NCI-H2227 (cell line): ENCODE data around the gene CBLC.

Experiments used
- DNase-seq: peaks from one replicate; lab custom pipeline; 2025; ENCODE audit not compliant: unreplicated experiment; lab: John Stamatoyannopoulos, UW

Gene CBLC, protein sequence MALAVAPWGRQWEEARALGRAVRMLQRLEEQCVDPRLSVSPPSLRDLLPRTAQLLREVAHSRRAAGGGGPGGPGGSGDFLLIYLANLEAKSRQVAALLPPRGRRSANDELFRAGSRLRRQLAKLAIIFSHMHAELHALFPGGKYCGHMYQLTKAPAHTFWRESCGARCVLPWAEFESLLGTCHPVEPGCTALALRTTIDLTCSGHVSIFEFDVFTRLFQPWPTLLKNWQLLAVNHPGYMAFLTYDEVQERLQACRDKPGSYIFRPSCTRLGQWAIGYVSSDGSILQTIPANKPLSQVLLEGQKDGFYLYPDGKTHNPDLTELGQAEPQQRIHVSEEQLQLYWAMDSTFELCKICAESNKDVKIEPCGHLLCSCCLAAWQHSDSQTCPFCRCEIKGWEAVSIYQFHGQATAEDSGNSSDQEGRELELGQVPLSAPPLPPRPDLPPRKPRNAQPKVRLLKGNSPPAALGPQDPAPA

DNA sequence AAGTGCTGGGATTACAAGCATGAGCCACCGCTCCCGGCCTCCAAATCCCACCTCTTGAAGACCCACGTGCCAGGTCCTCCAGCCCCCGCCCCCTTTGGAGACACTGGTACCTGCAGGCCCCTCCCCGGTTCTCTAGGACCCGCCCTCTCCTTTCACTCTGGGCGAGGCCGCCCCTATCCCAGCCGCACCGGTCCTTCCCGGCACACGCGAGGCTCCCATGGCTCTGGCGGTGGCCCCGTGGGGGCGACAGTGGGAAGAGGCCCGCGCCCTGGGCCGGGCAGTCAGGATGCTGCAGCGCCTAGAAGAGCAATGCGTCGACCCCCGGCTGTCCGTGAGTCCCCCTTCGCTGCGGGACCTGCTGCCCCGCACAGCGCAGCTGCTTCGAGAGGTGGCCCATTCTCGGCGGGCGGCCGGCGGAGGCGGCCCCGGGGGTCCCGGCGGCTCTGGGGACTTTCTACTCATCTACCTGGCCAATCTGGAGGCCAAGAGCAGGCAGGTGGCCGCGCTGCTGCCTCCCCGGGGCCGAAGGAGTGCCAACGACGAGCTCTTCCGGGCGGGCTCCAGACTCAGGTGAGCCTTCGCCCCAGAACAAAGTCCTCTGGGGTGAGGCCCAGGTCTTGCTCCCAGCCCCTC, at the start of gene CBLC:
Gene CBLC, plus strand, starts transcription at position 176 of the 633 bp plus-strand sequence. Its CDS starts 42 bp downstream, at position 218.
- DNase-seq: no peak

DNA sequence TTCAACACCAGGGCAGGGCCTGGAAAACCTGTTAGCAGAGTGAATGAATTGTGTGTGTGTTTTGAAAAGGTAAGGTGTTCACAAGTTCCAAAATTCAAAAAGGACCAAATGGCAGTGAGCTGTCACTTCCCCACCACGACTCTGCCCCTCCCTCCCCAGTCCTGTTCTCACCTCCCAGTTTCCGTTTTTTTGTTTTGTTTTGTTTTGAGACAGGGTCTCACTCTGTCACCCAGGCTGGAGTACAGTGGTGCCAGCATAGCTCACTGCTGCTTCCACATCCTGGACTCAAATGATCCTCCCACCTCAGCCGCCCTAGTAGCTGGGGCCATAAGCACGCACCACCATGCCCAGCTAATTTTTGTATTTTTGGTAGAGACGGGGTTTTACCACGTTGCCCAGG, 49.5 kb upstream of the CBLC start:
- DNase-seq: no peak

DNA sequence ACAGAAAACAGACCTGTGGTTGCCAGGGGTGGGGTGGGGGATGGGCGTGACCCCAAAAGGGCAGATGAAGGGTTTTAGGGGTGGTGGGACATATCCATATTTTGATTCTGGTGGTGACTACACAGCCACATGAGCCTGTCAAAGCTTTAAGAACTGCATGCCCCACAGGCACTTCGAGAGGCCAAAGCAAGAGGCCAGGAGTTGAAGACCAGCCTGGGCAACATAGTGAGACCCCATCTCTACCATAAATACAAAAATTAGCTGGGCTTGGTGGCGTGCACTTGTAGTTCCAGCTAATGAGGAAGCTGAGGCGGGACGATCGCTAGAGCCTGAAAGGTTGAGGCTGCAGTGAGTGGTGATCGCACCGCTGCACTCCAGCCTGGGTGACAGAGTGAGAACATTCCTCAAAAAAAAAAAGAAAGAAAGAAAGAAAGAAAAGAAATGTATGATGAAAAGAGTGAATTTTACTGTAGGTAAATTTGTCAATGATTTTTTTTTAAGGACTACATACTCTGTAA, 48.1 kb upstream of the CBLC start:
- no peak for DNase-seq

DNA sequence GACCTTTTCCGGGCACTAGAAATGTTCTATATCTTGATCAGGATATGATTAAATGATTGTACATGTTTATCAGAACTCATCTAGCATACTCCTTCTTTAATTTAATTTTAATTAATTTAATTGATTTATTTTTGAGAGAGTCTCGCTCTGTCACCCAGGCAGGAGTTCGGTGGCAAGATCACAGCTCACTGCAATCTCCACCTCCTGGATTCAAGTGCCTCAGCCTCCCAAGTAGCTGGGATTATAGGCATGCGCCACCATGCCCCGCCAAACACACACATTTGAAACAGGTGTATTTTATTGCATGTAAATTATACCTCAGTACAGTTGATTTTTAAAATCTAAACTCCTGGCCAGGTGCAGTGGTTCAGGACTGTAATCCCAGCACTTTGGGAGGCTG, 46.6 kb upstream of the CBLC start:
- DNase-seq: no peak

DNA sequence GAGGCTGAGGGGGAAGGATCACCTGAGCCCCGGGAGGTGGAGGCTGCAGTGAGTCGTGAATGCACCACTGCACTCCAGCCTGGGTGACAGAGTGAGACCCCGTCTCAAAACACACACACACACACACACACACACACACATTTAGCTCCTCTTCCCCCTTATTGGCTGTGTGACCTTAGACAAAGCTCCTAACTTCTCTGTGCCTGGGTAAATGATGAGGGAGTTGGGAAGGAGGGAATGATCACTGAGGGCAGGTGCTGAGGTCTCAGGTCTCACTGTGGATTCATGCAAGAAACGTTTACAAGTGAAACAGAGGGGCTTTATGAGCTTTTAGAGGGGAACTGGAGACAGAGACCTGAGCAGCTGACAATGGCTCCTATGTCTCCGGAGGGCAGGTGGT, 46.1 kb upstream of the CBLC start:
- DNase-seq: no peak

DNA sequence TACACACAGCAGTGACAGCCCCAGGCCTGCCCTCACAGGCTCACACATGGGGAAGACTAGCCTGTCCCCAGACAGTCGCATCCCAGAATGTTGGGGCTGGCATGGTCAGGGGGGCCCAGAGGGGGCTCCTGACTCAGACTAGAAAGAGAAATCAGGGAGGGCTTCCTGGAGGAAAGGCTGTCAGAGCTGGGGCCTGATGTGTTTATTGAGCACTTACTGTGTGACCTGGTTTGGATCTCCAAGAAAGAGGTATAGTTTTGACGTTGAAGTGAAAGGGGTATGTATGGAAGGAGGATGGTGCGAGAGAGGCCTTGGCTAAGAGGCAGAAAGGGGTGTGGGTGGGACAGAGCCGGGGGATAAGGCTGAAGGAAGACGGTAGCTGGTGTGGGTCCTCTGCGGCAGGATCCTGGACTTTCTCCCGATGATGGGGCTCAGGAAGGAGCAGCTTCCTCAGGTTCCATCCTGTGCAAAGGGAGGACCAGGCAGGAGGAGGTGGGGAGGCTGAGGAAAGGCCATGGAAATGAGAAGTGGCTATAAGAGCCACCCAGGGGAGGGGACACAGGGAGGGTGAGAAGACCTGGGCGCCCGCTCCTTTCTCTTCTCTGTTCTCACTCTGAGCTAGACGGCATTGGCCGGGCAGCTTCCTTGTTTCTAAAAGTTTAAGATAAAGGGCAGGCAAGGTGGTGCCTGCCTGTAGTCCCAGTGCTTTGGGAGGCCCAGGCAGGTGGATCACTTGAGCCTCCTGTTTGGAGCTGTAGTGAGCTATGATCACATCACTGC, 45.3 kb upstream of the CBLC start:
- no peak for DNase-seq

DNA sequence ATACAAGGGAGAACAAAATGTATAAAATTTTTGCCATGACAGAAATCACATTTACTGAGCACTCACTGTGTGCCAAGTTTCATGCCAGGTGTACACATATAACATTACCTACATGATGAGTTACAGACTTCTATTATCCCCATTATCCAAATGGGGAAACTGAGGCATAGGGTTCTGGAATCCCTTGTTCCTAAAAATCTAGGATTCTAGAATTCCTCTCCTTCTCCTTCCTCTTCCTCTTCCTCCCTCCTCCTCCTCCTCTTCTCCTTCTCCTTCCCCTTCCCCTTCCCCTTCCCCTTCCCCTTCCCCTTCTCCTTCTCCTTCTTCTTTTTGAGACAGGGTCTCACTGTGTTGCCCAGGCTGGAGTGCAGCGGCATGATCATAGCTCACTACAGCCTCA, 43.3 kb upstream of the CBLC start:
- DNase-seq: no peak

DNA sequence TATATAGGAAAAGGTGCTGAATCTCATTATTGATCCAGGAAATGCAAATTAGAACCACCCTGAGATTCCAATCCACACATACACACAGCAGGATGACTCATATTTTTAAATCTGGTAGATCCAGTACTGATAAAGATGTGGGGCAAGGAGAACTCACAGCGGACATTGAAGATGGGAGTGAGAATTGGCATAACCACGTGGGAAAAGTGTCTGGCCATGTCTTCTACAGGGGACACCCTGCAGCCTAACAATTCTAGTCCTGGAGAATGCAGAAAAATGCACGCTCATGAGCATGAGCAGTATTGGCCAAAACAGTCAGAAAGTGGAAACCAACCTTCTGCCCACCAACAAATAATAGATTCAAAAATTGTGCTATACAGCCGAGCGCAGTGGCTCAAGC, 42.7 kb upstream of the CBLC start:
- DNase-seq: no peak

DNA sequence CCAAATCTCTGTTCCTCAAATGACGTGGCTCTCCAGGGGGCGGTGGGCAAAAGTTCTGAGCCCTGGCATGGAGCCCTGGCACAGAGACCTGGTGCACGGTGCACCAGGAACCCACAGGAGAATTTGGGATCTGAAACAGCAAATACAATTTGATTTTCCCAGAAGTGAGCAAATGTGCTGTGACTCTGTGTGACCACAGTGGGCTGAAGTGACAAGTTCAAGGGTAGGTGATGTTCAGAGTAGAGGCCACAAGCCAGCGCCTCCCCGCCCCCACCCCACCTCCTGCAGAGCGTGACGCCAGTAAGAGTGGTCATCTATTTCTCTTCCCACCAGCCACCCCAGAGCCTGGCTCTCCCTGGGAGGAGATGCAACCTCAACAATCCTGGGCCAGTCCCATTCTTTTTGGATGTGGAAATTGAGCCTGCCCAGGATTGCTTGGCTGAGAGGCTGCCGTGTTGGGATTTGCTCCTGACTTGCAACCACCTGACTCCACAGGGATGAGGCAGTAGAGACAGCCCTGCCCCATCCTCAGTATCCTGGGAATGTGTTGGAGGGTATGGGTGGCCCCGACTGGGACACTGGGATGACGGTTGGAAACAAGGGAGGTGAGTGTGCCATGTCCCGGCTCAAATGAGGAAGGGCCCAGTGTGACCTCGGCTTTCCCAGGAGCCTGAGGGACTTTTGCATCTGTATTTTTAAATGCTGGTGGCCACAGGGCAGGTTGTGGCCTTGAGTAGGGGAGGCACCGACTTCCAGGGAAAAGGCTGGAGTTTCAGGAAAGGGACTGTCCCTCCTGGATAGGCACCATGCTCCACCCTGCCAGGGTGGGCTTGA, 40.2 kb upstream of the CBLC start:
- no peak for DNase-seq

DNA sequence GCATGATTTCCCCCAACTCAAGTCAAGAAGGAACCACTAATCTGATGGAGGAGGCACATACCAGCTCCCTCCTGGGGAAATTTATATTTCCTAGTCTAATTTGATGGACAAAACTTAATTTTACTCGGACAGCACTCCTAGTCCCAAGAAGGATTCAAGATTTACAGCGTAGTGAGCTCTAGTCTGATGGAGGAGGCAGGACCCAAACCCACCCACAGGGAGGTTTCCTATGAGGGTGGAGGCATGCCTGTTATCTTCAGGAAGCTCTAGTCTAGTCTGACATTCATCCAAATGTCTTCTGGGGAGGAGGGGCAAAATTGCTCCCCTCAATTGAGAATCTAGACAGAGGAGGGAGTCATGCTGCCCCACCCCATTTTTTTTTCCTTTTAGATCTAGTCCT, 39.6 kb upstream of the CBLC start:
- no peak for DNase-seq

DNA sequence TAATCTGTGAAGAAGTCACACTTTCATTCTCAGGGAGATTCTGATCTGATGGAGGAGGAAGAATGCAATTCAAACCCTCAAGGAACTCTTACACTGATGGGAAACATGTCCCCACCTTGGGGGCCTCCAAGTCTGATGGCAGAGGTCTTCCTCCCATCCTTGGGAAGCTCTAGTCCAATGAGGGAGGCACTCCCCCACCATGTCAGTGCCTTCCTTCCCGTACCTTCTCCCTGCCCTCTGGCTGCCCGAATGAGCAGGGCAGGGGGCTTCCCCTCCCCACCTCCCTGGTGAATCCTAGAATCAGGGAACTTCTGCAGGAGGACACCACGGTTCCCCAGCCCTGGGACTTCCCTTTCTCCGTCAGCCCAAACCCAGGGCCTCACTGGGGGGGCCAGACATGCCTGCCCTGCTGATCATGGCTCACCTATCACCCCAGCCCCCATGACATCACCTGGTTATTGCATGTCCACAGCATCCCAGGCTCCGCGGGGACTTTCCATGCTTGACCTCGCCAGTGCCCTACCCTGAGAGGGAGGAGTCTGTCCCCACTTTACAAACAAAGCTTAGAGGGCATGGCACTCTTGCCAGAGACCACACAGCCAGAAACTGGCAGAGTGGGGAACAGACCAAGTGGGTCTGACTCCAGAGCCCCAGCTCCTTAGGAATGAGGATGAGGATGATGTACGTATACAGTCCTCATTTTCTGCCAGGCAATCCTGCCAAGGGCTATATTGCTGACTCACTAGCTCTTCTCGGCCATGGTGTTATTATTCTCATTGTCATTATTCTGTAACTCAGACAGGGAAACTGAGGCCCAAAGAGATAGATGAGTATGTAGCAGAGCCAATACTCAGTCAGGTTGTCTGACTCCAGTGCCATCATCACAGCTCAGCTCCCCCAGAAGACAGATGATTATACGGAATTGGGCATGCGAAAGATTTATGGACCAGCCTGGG, 38.8 kb upstream of the CBLC start:
- DNase-seq: no peak

DNA sequence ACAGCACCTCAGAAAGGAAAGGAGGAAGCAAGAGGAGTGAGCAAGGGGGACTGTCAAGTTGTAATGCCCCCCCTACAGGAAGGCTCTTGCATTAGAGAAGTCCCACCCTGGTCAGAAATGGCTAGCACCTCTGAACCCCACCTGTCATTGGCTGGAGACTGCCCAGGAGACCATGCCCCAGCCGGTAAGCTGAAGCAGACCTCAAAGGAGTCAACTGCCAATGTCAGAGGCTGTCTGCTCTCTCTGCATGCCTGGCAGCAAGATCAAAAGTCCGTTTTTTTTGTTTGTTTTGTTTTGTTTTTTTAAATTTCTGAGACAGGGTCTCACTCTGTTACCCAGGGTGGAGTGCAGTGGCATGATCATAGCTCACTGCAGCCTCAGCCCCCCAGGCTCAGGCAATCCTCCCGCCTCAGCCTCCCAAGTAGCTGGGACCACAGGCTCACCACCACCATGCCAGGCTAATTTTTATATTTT, 37.3 kb upstream of the CBLC start:
- DNase-seq: no peak

DNA sequence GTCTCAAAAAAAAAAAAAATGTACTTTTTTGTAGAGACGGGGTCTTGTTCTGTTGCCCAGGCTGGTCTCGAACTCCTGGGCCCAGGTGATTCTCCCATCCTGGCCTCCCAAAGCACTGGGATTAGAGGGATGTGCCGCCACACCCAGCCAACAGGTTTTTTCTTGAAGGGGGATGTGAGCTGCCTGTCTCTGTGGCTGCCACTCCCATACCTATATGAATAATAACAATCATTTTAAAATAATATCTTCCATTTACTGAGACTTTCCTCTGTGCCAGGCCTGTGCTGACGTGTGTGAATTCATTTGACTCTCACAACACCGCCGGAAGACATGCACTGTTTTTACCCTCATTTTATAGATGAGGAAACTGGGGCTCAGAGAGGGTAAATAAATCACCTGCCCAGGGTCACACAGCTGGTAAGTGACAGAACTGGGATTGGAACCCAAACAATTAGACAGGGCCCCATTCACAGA, 36.4 kb upstream of the CBLC start:
- DNase-seq: no peak

DNA sequence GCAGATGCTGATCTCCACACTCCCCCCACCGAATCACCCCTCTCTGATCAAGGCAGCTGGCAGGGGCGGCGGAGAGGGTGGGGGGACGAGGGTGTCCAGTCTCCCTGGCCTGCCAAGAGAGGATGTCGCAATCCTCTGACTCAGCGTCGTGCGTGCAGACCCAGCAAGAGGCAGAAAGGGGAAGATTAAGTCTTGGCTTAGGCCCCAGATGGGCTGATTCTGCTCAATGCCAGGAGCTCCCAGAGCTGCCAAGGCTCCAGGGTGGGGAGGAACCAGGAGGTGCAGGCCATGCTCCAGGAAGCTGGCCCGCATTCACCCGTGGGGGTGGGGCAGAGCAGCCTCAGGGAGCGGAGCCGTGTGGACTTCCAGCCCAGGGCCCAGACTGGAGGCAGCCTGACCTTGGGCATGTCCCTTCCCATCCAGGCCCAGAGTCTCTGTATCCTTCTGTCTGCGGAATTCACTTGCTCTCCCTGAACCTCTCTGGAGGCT, 35.8 kb upstream of the CBLC start:
- DNase-seq: peak; percentile 17

DNA sequence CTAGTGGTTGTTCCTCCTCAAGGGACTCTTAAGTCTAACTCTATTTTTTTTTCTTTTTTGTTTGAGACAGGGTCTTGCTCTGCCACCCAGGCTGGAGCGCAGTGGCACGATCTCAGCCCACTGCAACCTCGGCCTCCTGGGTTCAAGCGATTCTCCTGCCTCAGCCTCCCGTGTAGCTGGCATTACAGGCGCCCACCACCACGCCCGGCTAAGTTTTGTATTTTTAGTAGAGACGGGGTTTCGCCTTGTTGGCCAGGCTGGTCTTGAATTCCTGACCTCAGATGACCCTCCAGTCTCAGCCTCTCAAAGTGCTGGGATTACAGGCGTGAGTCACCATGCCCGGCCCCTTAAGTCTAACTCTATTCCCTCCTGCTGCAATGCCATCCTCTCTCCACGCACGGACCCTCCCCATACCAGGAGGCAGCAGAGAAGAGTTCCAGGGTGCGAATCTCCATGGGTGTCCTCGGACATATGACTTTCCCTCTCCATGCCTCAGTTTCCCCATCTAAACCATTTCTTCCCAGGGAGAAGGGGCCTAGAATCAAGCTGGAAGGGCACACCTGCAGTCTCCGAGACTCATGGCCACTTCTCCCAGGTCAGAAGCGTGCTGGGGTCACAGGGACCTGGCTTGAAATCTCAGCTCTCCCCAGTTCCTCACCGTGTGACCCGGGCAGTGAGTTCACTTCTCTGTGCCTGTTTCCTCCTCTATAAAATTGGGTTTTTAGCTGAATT, 35.2 kb upstream of the CBLC start:
- no peak for DNase-seq

DNA sequence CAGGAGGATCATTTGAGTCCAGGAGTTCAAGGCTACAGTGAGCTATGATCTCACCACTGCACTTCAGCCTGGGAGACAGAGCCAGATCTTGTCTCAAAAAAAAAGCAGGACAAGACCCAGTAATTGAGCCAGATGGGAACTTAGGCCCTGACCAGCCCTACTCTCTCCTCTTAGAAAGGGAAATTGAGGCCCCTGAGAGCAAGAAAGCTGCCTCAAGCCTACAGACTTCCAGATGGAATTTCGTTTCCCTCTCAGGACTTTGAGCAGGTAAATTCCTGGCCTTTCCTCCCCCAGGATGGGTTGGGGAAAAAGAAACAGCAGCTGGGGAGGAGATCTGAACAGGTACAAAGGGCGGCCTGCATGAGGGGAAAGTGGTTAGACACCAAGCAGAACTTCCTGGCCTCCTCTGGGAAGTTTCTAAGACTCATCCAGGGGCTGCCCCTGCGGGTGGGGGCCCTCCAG, 32.8 kb upstream of the CBLC start:
- DNase-seq: no peak

DNA sequence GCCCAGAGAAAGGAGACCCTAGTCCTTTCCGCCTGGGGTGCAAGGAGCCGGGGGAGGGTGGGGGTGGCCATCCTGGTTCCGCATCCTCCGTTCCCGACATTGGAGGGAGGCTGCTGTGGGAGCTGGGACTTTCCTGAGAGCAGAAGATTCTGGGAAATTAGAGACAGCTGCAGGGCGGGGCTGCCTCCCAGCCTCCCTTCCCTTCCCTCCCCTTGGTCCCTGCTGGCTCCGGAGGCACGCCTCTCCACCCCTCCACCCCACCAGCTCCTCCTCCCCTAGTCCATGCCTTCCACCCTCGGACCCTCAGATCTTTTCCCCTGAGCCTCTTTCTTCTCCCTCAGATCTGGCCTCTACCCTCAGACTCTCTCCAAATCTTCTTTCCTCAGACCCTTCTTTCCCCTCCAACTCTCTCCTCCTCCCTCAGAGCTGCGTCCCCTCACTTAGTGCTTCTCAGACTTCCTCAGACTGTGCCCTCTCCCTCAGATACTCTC, 32.3 kb upstream of the CBLC start:
- peak; percentile 19 for DNase-seq
